NCI-H1930 (cell line): ENCODE results near the gene LANCL1.

Experiments
- DNase-seq, 2 experiments: peaks; one replicate each; lab custom pipeline; 2025; lab: John Stamatoyannopoulos, UW

The LANCL1 gene

GRCh38 chr2:210389856-210390255 lies 86.7 kb downstream of the LANCL1 start:
- no peak for DNase-seq

GRCh38 chr2:210388148-210388547 lies 88.4 kb downstream of the LANCL1 start:
- DNase-seq, result no peak

DNA sequence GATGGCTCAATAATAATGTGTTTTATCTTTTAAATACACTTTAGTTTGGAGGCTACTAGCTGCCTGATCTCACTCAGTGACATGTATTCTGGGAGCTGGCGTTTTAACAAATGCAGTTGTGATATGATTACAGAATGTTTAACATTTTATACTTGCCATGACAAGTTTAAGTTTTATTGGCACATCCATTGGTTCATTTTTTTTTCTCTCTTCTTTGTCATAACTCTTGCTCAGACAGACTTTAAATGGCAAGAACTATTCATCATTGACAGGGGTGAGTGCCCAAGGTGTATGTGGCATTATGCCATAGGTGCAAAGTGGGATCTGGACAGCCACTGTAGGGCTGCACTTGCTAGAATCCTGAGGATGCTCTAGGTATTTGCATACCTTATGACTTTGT lies 89.5 kb downstream of the LANCL1 start:
- DNase-seq, result no peak
